HepG2 (cell line): ENCODE results near the gene SLC38A8.

Experiments
- EZH2 ChIP-seq: conservative IDR thresholded peaks from 2 replicates; pipeline ENCODE4 v1.6.1; 2012; ENCODE audit warnings: mild to moderate bottlenecking, low read depth, low read length, moderate library complexity
- KLF6 ChIP-seq: IDR thresholded peaks from 2 replicates; pipeline ENCODE4 v1.8.0; 2016; ENCODE audit warnings: missing biosample characterization, missing genetic modification reagents
- PRPF4 ChIP-seq: fragments of 200-400 bp; formaldehyde crosslinking; IDR thresholded peaks from 2 replicates; pipeline ENCODE4 v1.6.1; 2016; ENCODE audit warnings: low read length, low read depth; ENCODE audit not compliant: poor library complexity, severe bottlenecking
- RFX5 ChIP-seq: IDR thresholded peaks from 2 replicates; pipeline ENCODE4 v1.6.1; 2011; ENCODE audit warnings: low read depth, low read length, improper control_type of control experiment
- SP2 ChIP-seq: sonication (generic); formaldehyde crosslinking; IDR thresholded peaks from 2 replicates; pipeline ENCODE4 v1.5.1; 2020; ENCODE audit warnings: mild to moderate bottlenecking, missing genetic modification reagents
- SP5 ChIP-seq: IDR thresholded peaks from 2 replicates; pipeline ENCODE4 v1.6.1; 2016; ENCODE audit warnings: low read depth, borderline replicate concordance
- TAF1 ChIP-seq: sonication (generic); formaldehyde crosslinking; IDR thresholded peaks from 2 replicates; pipeline ENCODE4 v1.4.0; 2020; ENCODE audit warnings: missing genetic modification reagents
- ZNF274 ChIP-seq: sonication (generic); formaldehyde crosslinking; IDR thresholded peaks from 2 replicates; pipeline ENCODE4 v1.5.1; 2020; ENCODE audit warnings: mild to moderate bottlenecking, missing genetic modification reagents
- ZNF589 ChIP-seq: sonication (generic); formaldehyde crosslinking; conservative IDR thresholded peaks from 2 replicates; pipeline ENCODE4 v1.8.0; 2022; ENCODE audit warnings: mild to moderate bottlenecking, moderate library complexity, missing genetic modification reagents
- ZNF660 ChIP-seq: sonication (generic); formaldehyde crosslinking; IDR thresholded peaks from 2 replicates; pipeline ENCODE4 v1.5.1; 2020; ENCODE audit warnings: mild to moderate bottlenecking, low read depth, missing genetic modification reagents, borderline replicate concordance
- TF ChIP-seq, protein P1 (sequence below): sonication (generic); formaldehyde crosslinking; IDR thresholded peaks from 2 replicates; pipeline ENCODE4 v1.5.0; 2020; ENCODE audit warnings: mild to moderate bottlenecking, missing genetic modification reagents, moderate library complexity
- TF ChIP-seq, protein P2 (sequence below): sonication (generic); formaldehyde crosslinking; IDR thresholded peaks from 2 replicates; pipeline ENCODE4 v1.4.0; 2020; ENCODE audit warnings: mild to moderate bottlenecking, missing genetic modification reagents
- TF ChIP-seq, protein P3 (sequence below): fragments of 450-650 bp; IDR thresholded peaks from 2 replicates; pipeline ENCODE4 v1.6.1; 2017; ENCODE audit warnings: mild to moderate bottlenecking

DNA sequence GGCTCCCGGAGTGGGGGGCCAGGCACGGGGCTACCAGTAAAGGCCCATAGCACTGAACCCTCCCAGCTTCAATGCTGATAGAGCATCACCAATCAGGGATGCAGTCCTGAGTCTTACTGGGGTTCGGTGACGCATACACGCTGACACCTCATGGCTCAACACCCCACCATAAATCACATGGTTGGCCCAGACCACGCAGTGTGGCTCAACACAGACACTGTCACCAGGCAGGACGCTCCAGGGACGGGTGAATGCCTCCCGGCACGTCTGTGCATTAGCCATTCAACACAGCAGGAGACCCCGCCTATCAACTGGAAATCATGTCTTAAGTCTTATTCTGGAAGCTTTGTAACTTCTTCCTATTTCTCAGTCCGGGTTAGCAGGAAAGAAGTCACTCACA is 39.6 kb downstream of the SLC38A8 start:
- TF ChIP-seq KLF6 (CRISPR knock-in tag) (no peak), SP2 (CRISPR knock-in tag) (no peak), RFX5 (no peak), ZNF589 (CRISPR knock-in tag) (no peak), ZNF274 (CRISPR knock-in tag) (no peak), PRPF4 (no peak), EZH2 (no peak), SP5 (CRISPR knock-in tag) (no peak), ZNF660 (CRISPR knock-in tag) (no peak), TAF1 (CRISPR knock-in tag) (no peak)
- TF ChIP-seq, protein P1, sequence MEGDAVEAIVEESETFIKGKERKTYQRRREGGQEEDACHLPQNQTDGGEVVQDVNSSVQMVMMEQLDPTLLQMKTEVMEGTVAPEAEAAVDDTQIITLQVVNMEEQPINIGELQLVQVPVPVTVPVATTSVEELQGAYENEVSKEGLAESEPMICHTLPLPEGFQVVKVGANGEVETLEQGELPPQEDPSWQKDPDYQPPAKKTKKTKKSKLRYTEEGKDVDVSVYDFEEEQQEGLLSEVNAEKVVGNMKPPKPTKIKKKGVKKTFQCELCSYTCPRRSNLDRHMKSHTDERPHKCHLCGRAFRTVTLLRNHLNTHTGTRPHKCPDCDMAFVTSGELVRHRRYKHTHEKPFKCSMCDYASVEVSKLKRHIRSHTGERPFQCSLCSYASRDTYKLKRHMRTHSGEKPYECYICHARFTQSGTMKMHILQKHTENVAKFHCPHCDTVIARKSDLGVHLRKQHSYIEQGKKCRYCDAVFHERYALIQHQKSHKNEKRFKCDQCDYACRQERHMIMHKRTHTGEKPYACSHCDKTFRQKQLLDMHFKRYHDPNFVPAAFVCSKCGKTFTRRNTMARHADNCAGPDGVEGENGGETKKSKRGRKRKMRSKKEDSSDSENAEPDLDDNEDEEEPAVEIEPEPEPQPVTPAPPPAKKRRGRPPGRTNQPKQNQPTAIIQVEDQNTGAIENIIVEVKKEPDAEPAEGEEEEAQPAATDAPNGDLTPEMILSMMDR (CRISPR knock-in tag) = no peak
- TF ChIP-seq, protein P2, sequence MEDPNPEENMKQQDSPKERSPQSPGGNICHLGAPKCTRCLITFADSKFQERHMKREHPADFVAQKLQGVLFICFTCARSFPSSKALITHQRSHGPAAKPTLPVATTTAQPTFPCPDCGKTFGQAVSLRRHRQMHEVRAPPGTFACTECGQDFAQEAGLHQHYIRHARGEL (CRISPR knock-in tag) = no peak
- TF ChIP-seq, protein P3, sequence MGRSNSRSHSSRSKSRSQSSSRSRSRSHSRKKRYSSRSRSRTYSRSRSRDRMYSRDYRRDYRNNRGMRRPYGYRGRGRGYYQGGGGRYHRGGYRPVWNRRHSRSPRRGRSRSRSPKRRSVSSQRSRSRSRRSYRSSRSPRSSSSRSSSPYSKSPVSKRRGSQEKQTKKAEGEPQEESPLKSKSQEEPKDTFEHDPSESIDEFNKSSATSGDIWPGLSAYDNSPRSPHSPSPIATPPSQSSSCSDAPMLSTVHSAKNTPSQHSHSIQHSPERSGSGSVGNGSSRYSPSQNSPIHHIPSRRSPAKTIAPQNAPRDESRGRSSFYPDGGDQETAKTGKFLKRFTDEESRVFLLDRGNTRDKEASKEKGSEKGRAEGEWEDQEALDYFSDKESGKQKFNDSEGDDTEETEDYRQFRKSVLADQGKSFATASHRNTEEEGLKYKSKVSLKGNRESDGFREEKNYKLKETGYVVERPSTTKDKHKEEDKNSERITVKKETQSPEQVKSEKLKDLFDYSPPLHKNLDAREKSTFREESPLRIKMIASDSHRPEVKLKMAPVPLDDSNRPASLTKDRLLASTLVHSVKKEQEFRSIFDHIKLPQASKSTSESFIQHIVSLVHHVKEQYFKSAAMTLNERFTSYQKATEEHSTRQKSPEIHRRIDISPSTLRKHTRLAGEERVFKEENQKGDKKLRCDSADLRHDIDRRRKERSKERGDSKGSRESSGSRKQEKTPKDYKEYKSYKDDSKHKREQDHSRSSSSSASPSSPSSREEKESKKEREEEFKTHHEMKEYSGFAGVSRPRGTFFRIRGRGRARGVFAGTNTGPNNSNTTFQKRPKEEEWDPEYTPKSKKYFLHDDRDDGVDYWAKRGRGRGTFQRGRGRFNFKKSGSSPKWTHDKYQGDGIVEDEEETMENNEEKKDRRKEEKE = no peak
